ENCODE measurements around the gene TMEM25. TPM values are rescaled to one million over a fixed set of nuclear protein-coding genes. Genes with fewer than 3 reads are reported as not detected.
"Not testable (repeated sequence)": the region's sequence is repeated elsewhere in the genome, so short reads cannot be mapped to it uniquely, and the experiment has no call there.

Gene TMEM25
- total RNA-seq, 1 experiment from 2014 or later = 0.79 TPM

- peak within 1 kb of the TSS; percentile 81 for H3K27ac Mint-ChIP-seq (ENCODE audit: low read depth, unreplicated experiment)
- CTCF ChIA-PET = interaction anchor here (0.6 to 0.9 kb wide), 3 partner anchors 23 to 530 kb away, joined by 3 to 4 read pairs (median 3); no protein-coding TSS in a partner anchor
- no TSS peak for BruUV-seq (replicated peaks)
Measured at GRCh38 chr11:118572061-118572980, 41.3 kb downstream of the TMEM25 start, which contains the start of gene ARCN1. Gene ARCN1, plus strand, starts transcription at chr11:118572409. Its CDS starts 139 bp downstream, at chr11:118572548.

GRCh38 chr11:118572981-118573550 lies 42.1 kb downstream of the TMEM25 start:
- peaks cover 20% of the 10 kb centered on the region for H3K4me1 Mint-ChIP-seq (ENCODE audit: insufficient read depth, unreplicated experiment)
- H3K36me3 Mint-ChIP-seq (ENCODE audit: insufficient read depth, unreplicated experiment) = peaks cover 7% of the 10 kb centered on the region
- TSS peak; percentile 50 for BruUV-seq (replicated peaks)
- no peak for TF ChIP-seq CTCF (IDR thresholded peaks at IDR 0.05; ENCODE audit: unreplicated experiment)
- peak overlapping the region; percentile 84 for H3K4me3 Mint-ChIP-seq (ENCODE audit: unreplicated experiment)
- no peaks in the 10 kb centered on the region for H3K9me3 Mint-ChIP-seq (ENCODE audit: unreplicated experiment)
- intact Hi-C loops (cut with micrococcal nuclease) = no loop called here
- ChIA-PET POLR2A (interaction anchor here (0.6 to 4.3 kb wide), 6 partner anchors 21 to 662 kb away, joined by 3 to 28 read pairs (median 4); no protein-coding TSS in a partner anchor), CTCF (interaction anchor here (0.6 to 0.9 kb wide), 2 partner anchors 22 to 27 kb away, joined by 3 read pairs; no protein-coding TSS in a partner anchor)
- peak; percentile 41 for DNase-seq (ENCODE audit: unreplicated experiment)
- H3K27me3 Mint-ChIP-seq (ENCODE audit: insufficient read depth, unreplicated experiment) = no peaks in the 10 kb centered on the region
- H3K27ac Mint-ChIP-seq (ENCODE audit: low read depth, unreplicated experiment) = peak overlapping the region; percentile 81

More at GRCh38 chr11:118572061-118572980, 41.3 kb downstream of the TMEM25 start, which contains the start of gene ARCN1:
- no peak for TF ChIP-seq CTCF (IDR thresholded peaks at IDR 0.05; ENCODE audit: unreplicated experiment)
- H3K9me3 Mint-ChIP-seq (ENCODE audit: unreplicated experiment) = no peaks in the 10 kb centered on the region
- peak within 1 kb of the TSS; percentile 84 for H3K4me3 Mint-ChIP-seq (ENCODE audit: unreplicated experiment)
- H3K27me3 Mint-ChIP-seq (ENCODE audit: insufficient read depth, unreplicated experiment) = no peaks in the 10 kb centered on the region
- DNase-seq (ENCODE audit: unreplicated experiment) = peak; percentile 70
- POLR2A ChIA-PET = interaction anchor here (0.6 to 4.3 kb wide), 8 partner anchors 21 to 170 kb away, joined by 3 to 28 read pairs (median 3); no protein-coding TSS in a partner anchor
- intact Hi-C loops (cut with micrococcal nuclease) = no loop called here
- peaks cover 20% of the 10 kb centered on the region for H3K4me1 Mint-ChIP-seq (ENCODE audit: insufficient read depth, unreplicated experiment)
- H3K36me3 Mint-ChIP-seq (ENCODE audit: insufficient read depth, unreplicated experiment) = peaks cover 7% of the 10 kb centered on the region

DNA sequence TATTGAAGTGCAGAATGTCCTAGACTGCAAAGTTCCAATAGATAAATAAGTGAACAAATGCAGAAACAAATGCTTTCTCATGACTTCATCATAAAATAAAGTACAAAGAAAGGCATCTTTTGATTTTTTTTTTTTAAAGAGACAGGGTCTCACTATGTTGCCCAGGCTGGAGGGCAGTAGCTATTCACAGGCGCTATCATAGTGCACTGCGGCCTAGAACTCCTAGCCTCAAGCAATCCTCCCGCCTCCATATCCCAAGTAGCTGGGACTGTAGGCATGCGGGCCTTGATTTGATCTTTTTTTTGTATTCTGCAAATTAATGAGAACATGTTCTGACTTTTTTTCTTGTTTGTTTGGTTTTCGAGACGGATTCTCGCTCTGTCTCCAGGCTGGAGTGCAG lies 43.6 kb downstream of the TMEM25 start:
- no peak for DNase-seq (ENCODE audit: unreplicated experiment)
- Mint-ChIP-seq H3K4me1 (ENCODE audit: insufficient read depth, unreplicated experiment) (peaks cover 20% of the 10 kb centered on the region), H3K4me3 (ENCODE audit: unreplicated experiment) (peak overlapping the region; percentile 38), H3K9me3 (ENCODE audit: unreplicated experiment) (no peaks in the 10 kb centered on the region), H3K27me3 (ENCODE audit: insufficient read depth, unreplicated experiment) (no peaks in the 10 kb centered on the region), H3K27ac (ENCODE audit: low read depth, unreplicated experiment) (no peak overlapping the region), H3K36me3 (ENCODE audit: insufficient read depth, unreplicated experiment) (peaks cover 7% of the 10 kb centered on the region)
- ChIA-PET POLR2A (interaction anchor here (0.6 to 4.3 kb wide), 9 partner anchors 11 to 548 kb away, joined by 3 to 28 read pairs (median 4); no protein-coding TSS in a partner anchor), CTCF (interaction anchor here (0.6 kb wide), 1 partner anchor 49 kb away, joined by 3 read pairs; no protein-coding TSS in a partner anchor)
- no peak for TF ChIP-seq CTCF (IDR thresholded peaks at IDR 0.05; ENCODE audit: unreplicated experiment)
- no TSS peak for BruUV-seq (replicated peaks)
- intact Hi-C loops (cut with micrococcal nuclease) = no loop called here

DNA sequence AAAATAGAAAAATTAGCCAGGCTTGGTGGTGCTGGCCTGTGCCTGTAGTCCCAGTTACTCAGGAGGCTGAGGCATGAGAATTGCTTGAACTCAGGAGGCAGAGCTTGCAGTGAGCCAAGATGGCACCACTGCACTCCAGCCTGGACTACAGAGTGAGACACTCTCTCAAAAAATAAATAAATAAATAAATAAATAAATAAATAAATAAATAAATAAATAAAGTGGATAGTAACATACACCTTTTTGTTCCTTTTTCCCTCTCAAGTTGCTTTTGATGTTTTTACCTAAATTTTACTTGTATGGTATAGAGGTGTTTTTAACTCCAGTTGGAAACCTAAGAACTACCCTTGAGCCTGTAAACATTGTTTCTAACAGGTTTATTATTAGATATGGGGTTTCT lies 47.0 kb downstream of the TMEM25 start:
- H3K27me3 Mint-ChIP-seq (ENCODE audit: insufficient read depth, unreplicated experiment); DNase-seq (ENCODE audit: unreplicated experiment); H3K9me3 Mint-ChIP-seq (ENCODE audit: unreplicated experiment); BruUV-seq (replicated peaks); H3K4me3 Mint-ChIP-seq (ENCODE audit: unreplicated experiment); H3K27ac Mint-ChIP-seq (ENCODE audit: low read depth, unreplicated experiment); intact Hi-C loops (cut with micrococcal nuclease); CTCF ChIA-PET; POLR2A ChIA-PET: not testable (repeated sequence)
- peaks cover 31% of the 10 kb centered on the region for H3K36me3 Mint-ChIP-seq (ENCODE audit: insufficient read depth, unreplicated experiment)
- peaks cover 20% of the 10 kb centered on the region for H3K4me1 Mint-ChIP-seq (ENCODE audit: insufficient read depth, unreplicated experiment)

All from MCF 10A (cell line).